ENCODE results near the gene PSMC3.

- TF ChIP-seq CTCF (IDR thresholded peaks at IDR 0.05; ENCODE audit: low read depth, low read length, poor library complexity, severe bottlenecking) (no peak), EZH2phosphoT487 (IDR thresholded peaks at IDR 0.05; ENCODE audit: borderline replicate concordance, low read length) (no peak)
Measured at GRCh38 chr11:47425611-47426010, 628 bp downstream of the PSMC3 start.
